Osteoblast (primary cell): ENCODE results near the gene FARP1. TPM values are rescaled to one million over a fixed set of nuclear protein-coding genes. Genes with fewer than 3 reads are reported as not detected.

Source experiments
- DNase-seq: peaks from one replicate; pipeline ENCODE4 v3.0.0; 2011; ENCODE audit warnings: low spot score, mixed read lengths; ENCODE audit not compliant: insufficient read length; ENCODE audit errors: missing footprints
- H2AFZ ChIP-seq: 2 replicates; pipeline ENCODE4 v1.6.0; 2011; ENCODE audit warnings: mild to moderate bottlenecking, low read length
- H3K27ac ChIP-seq: 2 replicates; pipeline ENCODE4 v1.5.1; 2011; ENCODE audit warnings: mild to moderate bottlenecking, low read depth, low read length, moderate library complexity
- H3K27me3 ChIP-seq: 2 replicates; pipeline ENCODE4 v1.6.0; 2012; ENCODE audit warnings: mild to moderate bottlenecking, control low read depth, inconsistent platforms, low read length, moderate library complexity; ENCODE audit not compliant: insufficient read depth
- H3K36me3 ChIP-seq: 2 replicates; pipeline ENCODE4 v1.5.1; 2011; ENCODE audit warnings: mild to moderate bottlenecking, low read length, control low read depth, moderate library complexity; ENCODE audit not compliant: insufficient read depth
- H3K4me1 ChIP-seq: 2 replicates; pipeline ENCODE4 v1.5.1; 2011; ENCODE audit warnings: mild to moderate bottlenecking, low read length, control low read depth, moderate library complexity; ENCODE audit not compliant: insufficient read depth
- H3K4me2 ChIP-seq: 2 replicates; pipeline ENCODE4 v1.6.0; 2011; ENCODE audit warnings: mild to moderate bottlenecking, low read length; ENCODE audit not compliant: insufficient read depth
- H3K4me3 ChIP-seq: fragments of 200-600 bp; sonication (generic); 3 replicates; pipeline ENCODE4 v1.5.1; 2012; ENCODE audit warnings: mild to moderate bottlenecking, low read length, inconsistent platforms; ENCODE audit not compliant: insufficient read depth
- H3K79me2 ChIP-seq: 2 replicates; pipeline ENCODE4 v1.6.0; 2012; ENCODE audit warnings: mild to moderate bottlenecking, low read length, control low read depth, inconsistent platforms; ENCODE audit not compliant: insufficient read depth
- H3K9me3 ChIP-seq: 2 replicates; pipeline ENCODE4 v1.5.1; 2011; ENCODE audit warnings: low read depth, low read length, control low read depth
- H4K20me1 ChIP-seq: 2 replicates; pipeline ENCODE4 v1.6.0; 2012; ENCODE audit warnings: mild to moderate bottlenecking, low read length, control low read depth; ENCODE audit not compliant: insufficient read depth
- CTCF ChIP-seq: IDR thresholded peaks from 2 replicates; pipeline ENCODE4 v1.5.1; 2011; ENCODE audit warnings: mild to moderate bottlenecking, low read depth, low read length, moderate library complexity; ENCODE audit errors: extremely low read depth
- total RNA-seq: library from RNA; depleted of rRNA; stranded (reverse); fragments of >200 nt; gene quantifications from 2 replicates; pipeline ENCODE4 v1.2.3, GENCODE V29; 2012

The FARP1 gene
- total RNA-seq, 1 donor = 36.2 TPM

DNA sequence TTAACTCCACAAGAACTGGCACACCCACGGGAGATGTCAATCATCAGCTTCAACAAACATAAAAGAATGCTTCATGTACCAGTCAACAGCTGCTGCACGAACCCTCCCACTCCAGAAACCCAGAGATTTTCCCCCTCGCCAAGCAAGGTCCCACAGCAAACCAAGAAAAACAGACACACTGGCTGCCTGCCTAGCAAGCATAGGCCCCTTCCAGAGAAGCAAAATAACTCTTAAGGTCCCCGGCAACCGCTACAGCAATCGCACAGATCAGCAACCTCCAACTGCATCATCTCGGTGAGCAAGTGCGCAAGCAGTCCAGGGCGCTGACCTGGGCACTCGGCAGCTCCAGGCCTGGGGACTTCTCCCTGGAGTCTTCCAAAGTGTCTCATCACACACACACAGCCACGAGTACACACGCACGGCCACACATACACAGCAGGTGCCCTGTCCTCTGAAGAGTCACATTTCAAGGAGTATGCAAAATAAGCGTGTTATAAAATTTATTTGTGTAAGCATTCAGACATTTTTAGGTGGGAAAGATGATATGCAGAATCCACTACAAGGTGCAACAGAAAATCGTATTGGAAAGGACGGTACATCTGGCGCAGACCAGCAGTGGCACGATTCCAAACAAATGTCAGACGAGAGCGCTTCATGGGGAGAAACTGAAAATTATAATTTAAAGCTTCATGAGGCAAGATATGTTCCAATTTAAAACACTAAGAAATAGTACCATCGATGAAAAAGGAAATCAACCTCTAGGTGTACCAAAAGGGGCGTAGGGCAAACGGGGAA is 309.0 kb downstream of the FARP1 start:
- H3K4me2 ChIP-seq = peak overlapping the region; percentile 46
- peak overlapping the region; percentile 96 for H3K27ac ChIP-seq
- DNase-seq = peak; percentile 92
- H3K36me3 ChIP-seq = peaks cover 50% of the 10 kb centered on the region
- H3K4me1 ChIP-seq = peaks cover 55% of the 10 kb centered on the region
- H2AFZ ChIP-seq = no peak overlapping the region
- peaks cover 18% of the 10 kb centered on the region for H3K79me2 ChIP-seq
- H4K20me1 ChIP-seq = no peaks in the 10 kb centered on the region
- H3K27me3 ChIP-seq = no peaks in the 10 kb centered on the region
- no peaks in the 10 kb centered on the region for H3K9me3 ChIP-seq
- TF ChIP-seq CTCF = no peak
- no peak overlapping the region for H3K4me3 ChIP-seq

GRCh38 chr13:98452851-98453843 is 310.3 kb downstream of the FARP1 start:
- peak; percentile 67 for DNase-seq
- no peak for TF ChIP-seq CTCF
- Histone ChIP-seq H4K20me1 (no peaks in the 10 kb centered on the region), H3K36me3 (peaks cover 48% of the 10 kb centered on the region), H3K4me1 (peaks cover 55% of the 10 kb centered on the region), H3K9me3 (no peaks in the 10 kb centered on the region), H3K4me3 (no peak overlapping the region), H3K27ac (peak overlapping the region; percentile 96), H3K4me2 (peak overlapping the region; percentile 46), H2AFZ (no peak overlapping the region), H3K79me2 (peaks cover 24% of the 10 kb centered on the region), H3K27me3 (no peaks in the 10 kb centered on the region)

- no peak overlapping the region for H3K4me3 ChIP-seq
- H3K4me1 ChIP-seq = peaks cover 55% of the 10 kb centered on the region
- H2AFZ ChIP-seq = no peak overlapping the region
- no peaks in the 10 kb centered on the region for H4K20me1 ChIP-seq
- peak; percentile 95 for DNase-seq
- H3K9me3 ChIP-seq = no peaks in the 10 kb centered on the region
- peak overlapping the region; percentile 96 for H3K27ac ChIP-seq
- H3K4me2 ChIP-seq = peak overlapping the region; percentile 57
- H3K79me2 ChIP-seq = peaks cover 34% of the 10 kb centered on the region
- H3K36me3 ChIP-seq = peaks cover 41% of the 10 kb centered on the region
- TF ChIP-seq CTCF = no peak
- H3K27me3 ChIP-seq = no peaks in the 10 kb centered on the region
Observed at GRCh38 chr13:98454389-98454881, 311.5 kb downstream of the FARP1 start.
